Natural killer cell treated with Interleukin-12 subunit alpha and Interleukin-12 subunit beta and Interleukin-15 and Interleukin-18, amount 100 ng/mL, for 72 hours (primary cell): ENCODE measurements around the gene SHQ1. TPM values are rescaled to one million over a fixed set of nuclear protein-coding genes. Genes with fewer than 3 reads are reported as not detected.
A peak's percentile ranks its signal among the peaks of the same experiment; 100 is the strongest.

Source experiments
- ATAC-seq, 2 donors: fragments of 150-1000 bp; cut with Tn5 transposase in 1 of 2; sonication (Bioruptor Pico), chemical (Tn5 transposase) in 1 of 2; 2 replicates each; pipeline ENCODE4 v1.10.0; 2021
- DNase-seq: peaks from one replicate; pipeline ENCODE4 v3.0.0; 2022; ENCODE audit warnings: low spot score
- H3K27ac Mint-ChIP-seq, 2 donors: 1 replicate in 1 of 2; 2 replicates in 1 of 2; pipeline ENCODE4 v1.8.0; 2022; ENCODE audit warnings: mixed read lengths in 2 of 2, mild to moderate bottlenecking in 1 of 2, moderate library complexity in 1 of 2
- H3K27me3 Mint-ChIP-seq, 2 donors: 1 replicate in 1 of 2; 2 replicates in 1 of 2; pipeline ENCODE4 v1.8.0; 2022; ENCODE audit warnings: mixed read lengths in 2 of 2
- H3K36me3 Mint-ChIP-seq: one replicate; pipeline ENCODE4 v1.8.0; 2022; ENCODE audit warnings: mixed read lengths
- H3K4me1 Mint-ChIP-seq, 2 donors: 1 replicate in 1 of 2; 2 replicates in 1 of 2; pipeline ENCODE4 v1.8.0; 2022; ENCODE audit warnings: low read depth in 2 of 2, mixed read lengths in 2 of 2, mild to moderate bottlenecking in 1 of 2
- H3K4me3 Mint-ChIP-seq: one replicate; pipeline ENCODE4 v1.8.0; 2022; ENCODE audit warnings: mixed read lengths
- H3K9me3 Mint-ChIP-seq: 2 replicates; pipeline ENCODE4 v1.8.0; 2022; ENCODE audit warnings: mixed read lengths
- total RNA-seq, 2 donors: library from RNA; stranded (reverse); gene quantifications; one replicate each; pipeline ENCODE4 v1.2.3, GENCODE V29; 2022

SHQ1 gene
- total RNA-seq, 2 donors from 2014 or later = 28.9 to 59.1 TPM

GRCh38 chr3:72768481-72768880 is 79.8 kb downstream of the SHQ1 start:
- no peak for ATAC-seq
- Mint-ChIP-seq H3K27ac (no peak overlapping the region), H3K4me3 (no peak overlapping the region), H3K9me3 (no peaks in the 10 kb centered on the region), H3K36me3 (no peaks in the 10 kb centered on the region), H3K27me3 (no peaks in the 10 kb centered on the region), H3K4me1 (no peaks in the 10 kb centered on the region)
- no peak for DNase-seq

GRCh38 chr3:72768006-72768441 is 80.2 kb downstream of the SHQ1 start:
- no peak overlapping the region for H3K4me3 Mint-ChIP-seq
- ATAC-seq (no peak), DNase-seq (no peak)
- H3K4me1 Mint-ChIP-seq = no peaks in the 10 kb centered on the region
- H3K36me3 Mint-ChIP-seq = no peaks in the 10 kb centered on the region
- H3K9me3 Mint-ChIP-seq = no peaks in the 10 kb centered on the region
- H3K27me3 Mint-ChIP-seq = no peaks in the 10 kb centered on the region
- no peak overlapping the region for H3K27ac Mint-ChIP-seq

DNA sequence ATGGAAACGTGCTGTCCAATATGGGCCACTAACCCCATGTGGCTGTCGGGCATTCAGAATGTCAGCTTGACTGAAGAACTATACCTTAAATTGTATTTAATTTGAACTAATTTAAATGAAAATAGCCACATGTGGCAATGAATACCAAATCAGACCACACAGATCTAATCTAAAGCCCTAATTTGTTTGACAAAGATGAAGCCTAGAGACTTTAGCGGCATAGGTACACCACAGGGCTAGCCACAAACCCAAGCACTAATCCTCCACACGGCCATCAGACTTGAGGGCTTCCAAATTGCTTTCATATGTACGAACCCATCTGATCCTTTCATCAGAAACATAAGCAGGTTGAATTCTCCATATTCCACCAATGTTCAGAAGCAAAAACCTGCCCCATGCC is 81.4 kb downstream of the SHQ1 start:
- H3K27ac Mint-ChIP-seq = no peak overlapping the region
- no peak for ATAC-seq
- no peaks in the 10 kb centered on the region for H3K27me3 Mint-ChIP-seq
- H3K4me1 Mint-ChIP-seq = no peaks in the 10 kb centered on the region
- no peak overlapping the region for H3K4me3 Mint-ChIP-seq
- no peaks in the 10 kb centered on the region for H3K9me3 Mint-ChIP-seq
- DNase-seq = no peak
- H3K36me3 Mint-ChIP-seq = no peaks in the 10 kb centered on the region

DNA sequence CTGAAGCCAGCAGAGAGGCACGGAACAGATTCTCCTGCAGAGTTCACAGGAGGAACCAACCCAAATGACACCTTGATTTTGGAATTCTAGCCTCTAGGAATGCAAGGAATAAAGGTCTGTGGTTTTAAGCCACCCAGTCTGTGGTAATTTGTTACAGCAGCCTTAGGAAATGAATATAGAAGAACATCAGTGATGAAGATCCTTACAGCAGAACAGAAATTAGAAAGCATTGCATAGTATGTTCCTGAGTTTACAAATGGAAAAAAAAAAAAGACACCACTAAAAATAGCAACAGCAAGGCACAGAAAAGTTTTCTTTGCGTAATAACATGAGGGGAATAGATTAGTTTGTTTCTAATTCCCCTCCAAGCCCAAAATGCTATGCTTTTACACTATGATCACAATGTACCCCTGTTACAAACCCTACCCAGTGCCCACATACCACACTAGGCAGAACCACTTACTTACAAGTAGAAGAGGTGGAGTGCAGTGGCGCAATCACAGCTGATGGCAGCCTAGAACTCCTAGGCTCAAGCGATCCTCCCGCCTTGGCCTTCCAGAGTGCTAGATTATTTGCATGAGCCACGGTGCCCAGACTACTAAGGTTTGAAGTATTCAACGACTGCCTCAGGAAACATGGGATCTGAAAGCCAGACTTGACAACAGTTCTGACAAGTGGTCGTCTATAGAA is 84.3 kb downstream of the SHQ1 start:
- no peaks in the 10 kb centered on the region for H3K9me3 Mint-ChIP-seq
- no peaks in the 10 kb centered on the region for H3K27me3 Mint-ChIP-seq
- DNase-seq (no peak), ATAC-seq (no peak)
- no peaks in the 10 kb centered on the region for H3K36me3 Mint-ChIP-seq
- H3K4me1 Mint-ChIP-seq = no peaks in the 10 kb centered on the region
- no peak overlapping the region for H3K27ac Mint-ChIP-seq
- no peak overlapping the region for H3K4me3 Mint-ChIP-seq

DNA sequence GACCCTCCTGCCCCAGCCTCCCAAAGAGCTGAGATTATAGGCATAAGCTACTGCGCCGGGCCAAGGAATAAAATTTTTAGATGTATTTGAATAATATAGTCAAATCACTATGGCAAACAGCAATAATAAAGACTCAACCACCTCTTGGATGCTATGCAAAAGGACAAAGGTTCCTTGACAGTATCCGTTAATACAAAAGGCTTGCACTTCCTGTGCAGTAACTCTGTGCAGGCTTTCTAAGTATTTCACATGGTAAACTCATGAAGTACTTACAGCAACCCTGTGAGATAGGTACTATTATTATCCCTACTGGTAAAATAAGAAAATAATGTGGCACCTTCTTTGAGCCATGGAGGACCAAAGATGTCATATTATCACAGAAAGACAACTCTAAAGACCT is 86.8 kb downstream of the SHQ1 start:
- ATAC-seq = no peak
- no peak for DNase-seq
- H3K4me1 Mint-ChIP-seq = peaks cover 10 to 11% of the 10 kb centered on the region in 2 donors
- H3K36me3 Mint-ChIP-seq = no peaks in the 10 kb centered on the region
- H3K27me3 Mint-ChIP-seq = no peaks in the 10 kb centered on the region
- no peak overlapping the region for H3K27ac Mint-ChIP-seq
- no peak overlapping the region for H3K4me3 Mint-ChIP-seq
- no peaks in the 10 kb centered on the region for H3K9me3 Mint-ChIP-seq

DNA sequence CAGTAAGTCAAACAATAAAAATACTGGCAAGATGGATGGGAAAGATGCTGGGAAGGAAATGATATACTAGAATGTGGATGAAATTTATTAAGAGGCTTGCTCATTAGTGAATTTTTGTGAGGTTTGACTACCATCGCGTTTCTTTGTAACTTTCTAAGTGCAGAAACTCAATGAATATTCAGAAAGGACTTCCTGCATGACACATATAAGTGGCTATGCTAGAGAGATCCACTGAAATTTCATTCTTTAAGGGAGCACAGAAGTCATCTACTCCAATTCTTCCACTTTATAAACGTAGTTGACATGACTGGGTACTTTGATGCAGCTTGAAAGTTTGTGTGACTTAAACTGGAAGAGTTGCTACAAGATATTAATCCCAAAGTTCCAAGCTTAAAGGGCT is 88.0 kb downstream of the SHQ1 start:
- H3K4me3 Mint-ChIP-seq = no peak overlapping the region
- H3K27ac Mint-ChIP-seq = no peak overlapping the region
- ATAC-seq = no peak
- DNase-seq = no peak
- H3K9me3 Mint-ChIP-seq = no peaks in the 10 kb centered on the region
- H3K4me1 Mint-ChIP-seq = peaks cover 10 to 11% of the 10 kb centered on the region in 2 donors
- H3K36me3 Mint-ChIP-seq = no peaks in the 10 kb centered on the region
- no peaks in the 10 kb centered on the region for H3K27me3 Mint-ChIP-seq

DNA sequence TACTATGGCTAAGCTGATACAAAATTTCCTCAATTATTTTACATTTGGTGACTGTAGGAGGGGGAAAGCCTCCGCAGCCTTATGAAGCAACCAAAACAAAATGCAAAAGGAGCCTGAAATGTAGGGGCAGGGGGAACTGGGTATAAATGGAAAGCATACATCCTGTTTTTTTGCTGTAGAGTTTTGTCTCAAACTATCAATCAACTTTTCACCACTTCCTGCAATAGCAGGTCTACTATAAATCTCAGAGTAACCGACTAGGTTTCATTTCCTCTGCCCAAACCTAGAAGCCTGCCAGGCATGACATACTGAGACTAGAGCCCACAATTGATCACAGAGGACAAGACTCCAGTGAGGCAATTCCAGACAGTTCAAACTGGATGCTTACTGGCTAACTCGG is 91.3 kb downstream of the SHQ1 start:
- ATAC-seq = peak; percentile 82 to 98
- Mint-ChIP-seq H3K4me3 (peak overlapping the region; percentile 53), H3K36me3 (no peaks in the 10 kb centered on the region), H3K27me3 (no peaks in the 10 kb centered on the region), H3K9me3 (no peaks in the 10 kb centered on the region), H3K4me1 (peaks cover 10 to 11% of the 10 kb centered on the region in 2 donors), H3K27ac (peak overlapping the region; percentile 16 to 26)
- no peak for DNase-seq

GRCh38 chr3:72754582-72754981 is 93.7 kb downstream of the SHQ1 start:
- ATAC-seq = no peak
- no peak overlapping the region for H3K4me3 Mint-ChIP-seq
- no peaks in the 10 kb centered on the region for H3K27me3 Mint-ChIP-seq
- H3K27ac Mint-ChIP-seq = no peak overlapping the region
- H3K36me3 Mint-ChIP-seq = no peaks in the 10 kb centered on the region
- DNase-seq = no peak
- H3K9me3 Mint-ChIP-seq = no peaks in the 10 kb centered on the region
- peaks cover 10 to 11% of the 10 kb centered on the region in 2 donors for H3K4me1 Mint-ChIP-seq

GRCh38 chr3:72753495-72753894 is 94.8 kb downstream of the SHQ1 start:
- H3K36me3 Mint-ChIP-seq = no peaks in the 10 kb centered on the region
- no peak for ATAC-seq
- no peak overlapping the region for H3K4me3 Mint-ChIP-seq
- no peaks in the 10 kb centered on the region for H3K9me3 Mint-ChIP-seq
- H3K27me3 Mint-ChIP-seq = no peaks in the 10 kb centered on the region
- DNase-seq = no peak
- H3K27ac Mint-ChIP-seq = no peak overlapping the region
- H3K4me1 Mint-ChIP-seq = peaks cover 15 to 22% of the 10 kb centered on the region in 2 donors

DNA sequence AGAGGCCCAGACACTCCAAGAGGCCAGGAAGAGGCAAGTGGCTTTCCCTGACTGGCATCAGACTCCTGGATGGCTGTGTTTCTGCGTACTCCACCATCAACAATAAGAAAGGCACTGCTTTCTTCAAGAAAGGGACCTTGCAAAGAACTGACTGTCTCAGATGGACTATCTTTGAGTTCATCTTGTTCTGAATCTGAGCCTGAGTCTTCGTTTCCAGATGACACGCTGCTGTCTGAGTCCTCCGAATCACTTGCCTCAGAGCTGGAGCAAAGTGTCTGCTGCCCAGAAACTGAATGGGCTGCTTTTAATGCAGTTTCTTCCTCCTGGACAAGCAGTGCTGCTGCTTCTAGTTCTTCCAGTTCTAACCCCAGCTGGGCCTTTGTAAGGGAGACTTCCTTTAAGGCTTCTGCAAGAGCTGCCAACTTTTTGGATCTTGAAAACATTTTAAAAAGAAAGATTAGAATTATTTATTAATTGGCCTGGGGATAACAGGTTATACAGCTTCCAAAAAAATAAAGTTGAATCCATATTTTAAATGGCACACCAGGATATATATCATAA is 97.8 kb downstream of the SHQ1 start:
- H3K36me3 Mint-ChIP-seq = no peaks in the 10 kb centered on the region
- H3K4me1 Mint-ChIP-seq = peaks cover 15 to 19% of the 10 kb centered on the region in 2 donors
- ATAC-seq (no peak), DNase-seq (no peak)
- H3K9me3 Mint-ChIP-seq = no peaks in the 10 kb centered on the region
- no peaks in the 10 kb centered on the region for H3K27me3 Mint-ChIP-seq
- H3K27ac Mint-ChIP-seq = no peak overlapping the region
- H3K4me3 Mint-ChIP-seq = no peak overlapping the region

DNA sequence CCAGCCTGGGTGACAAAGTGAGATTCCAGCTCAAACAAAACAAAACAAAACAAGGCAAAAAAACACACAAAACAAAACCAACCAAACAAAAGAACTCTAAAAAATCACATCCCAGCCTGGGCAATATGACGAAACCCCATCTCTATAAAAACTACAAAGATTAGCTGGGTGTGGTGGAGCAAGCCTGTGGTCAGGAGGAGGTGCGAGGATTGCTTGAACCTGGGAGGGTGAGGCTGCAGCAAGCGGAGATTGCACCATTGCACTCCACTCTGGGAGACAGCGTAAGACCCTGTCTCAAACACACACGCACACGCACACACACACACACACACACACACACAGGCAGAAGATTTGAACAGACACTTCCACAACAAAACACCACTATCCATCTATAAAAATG is 99.6 kb downstream of the SHQ1 start:
- Mint-ChIP-seq H3K4me1 (peaks cover 15 to 19% of the 10 kb centered on the region in 2 donors), H3K36me3 (no peaks in the 10 kb centered on the region), H3K9me3 (no peaks in the 10 kb centered on the region), H3K4me3 (no peak overlapping the region), H3K27me3 (no peaks in the 10 kb centered on the region), H3K27ac (no peak overlapping the region)
- DNase-seq (no peak), ATAC-seq (peak; percentile 70 to 81)

GRCh38 chr3:72746430-72747411 is 101.5 kb downstream of the SHQ1 start:
- H3K4me1 Mint-ChIP-seq = peaks cover 15 to 19% of the 10 kb centered on the region in 2 donors
- H3K27ac Mint-ChIP-seq = no peak overlapping the region
- no peaks in the 10 kb centered on the region for H3K36me3 Mint-ChIP-seq
- no peak overlapping the region for H3K4me3 Mint-ChIP-seq
- ATAC-seq = no peak
- no peaks in the 10 kb centered on the region for H3K9me3 Mint-ChIP-seq
- no peak for DNase-seq
- no peaks in the 10 kb centered on the region for H3K27me3 Mint-ChIP-seq

GRCh38 chr3:72745146-72745999 is 102.9 kb downstream of the SHQ1 start:
- ATAC-seq (no peak), DNase-seq (no peak)
- Mint-ChIP-seq H3K27me3 (no peaks in the 10 kb centered on the region), H3K9me3 (no peaks in the 10 kb centered on the region), H3K4me1 (peaks cover 17 to 19% of the 10 kb centered on the region in 2 donors), H3K4me3 (no peak overlapping the region), H3K27ac (no peak overlapping the region), H3K36me3 (no peaks in the 10 kb centered on the region)
